LHCN-M2 (cell line): Measurements from ENCODE around the gene MPC2. TPM values are rescaled to one million over a fixed set of nuclear protein-coding genes. Genes with fewer than 3 reads are reported as not detected.
A peak's percentile ranks its signal among the peaks of the same experiment; 100 is the strongest.

Source experiments
- DNase-seq: peaks from one replicate; pipeline ENCODE4 v3.0.0-alpha.2; 2012; ENCODE audit warnings: low read depth
- polyA plus RNA-seq: library from polyadenylated mRNA; unstranded; fragments of >200 nt; gene quantifications from one replicate; pipeline ENCODE4 v1.2.1, GENCODE V29; 2012; ENCODE audit warnings: missing spikeins
- total RNA-seq: library from RNA; depleted of rRNA; stranded (reverse); fragments of >200 nt; gene quantifications from 2 replicates; pipeline ENCODE4 v1.2.3, GENCODE V29; 2014; rRNA removed

The MPC2 gene
- 39.1 and 39.2 TPM in 2 replicates for total RNA-seq
- polyA plus RNA-seq, result 93.5 TPM

GRCh38 chr1:167936930-167937708, at the start of gene MPC2:
Gene MPC2, minus strand, starts transcription at chr1:167937072. Its CDS starts 1,231 bp downstream, at chr1:167935841.
- peak; percentile 65 for DNase-seq

GRCh38 chr1:167984886-167985489, 48.1 kb upstream of the MPC2 start:
- DNase-seq, result no peak

GRCh38 chr1:167983797-167984420, 47.0 kb upstream of the MPC2 start:
- DNase-seq, result no peak

GRCh38 chr1:167981933-167982332, 45.1 kb upstream of the MPC2 start:
- DNase-seq, result no peak

- no peak for DNase-seq
Measured at GRCh38 chr1:167977245-167977644, 40.4 kb upstream of the MPC2 start.

GRCh38 chr1:167974698-167975097, 37.8 kb upstream of the MPC2 start:
- no peak for DNase-seq

- no peak for DNase-seq
Measured at GRCh38 chr1:167973832-167974231, 37.0 kb upstream of the MPC2 start.

GRCh38 chr1:167968569-167968968, 31.7 kb upstream of the MPC2 start:
- DNase-seq, result no peak

GRCh38 chr1:167966050-167966449, 29.2 kb upstream of the MPC2 start:
- DNase-seq, result no peak

- no peak for DNase-seq
Measured at GRCh38 chr1:167964646-167965045, 27.8 kb upstream of the MPC2 start.

- DNase-seq, result peak; percentile 27
Measured at GRCh38 chr1:167957710-167958109, 20.8 kb upstream of the MPC2 start.

- no peak for DNase-seq
Measured at GRCh38 chr1:167955915-167956314, 19.0 kb upstream of the MPC2 start.

GRCh38 chr1:167950569-167950968, 13.7 kb upstream of the MPC2 start:
- no peak for DNase-seq

GRCh38 chr1:167949785-167950184, 12.9 kb upstream of the MPC2 start:
- DNase-seq, result no peak

- DNase-seq, result no peak
Measured at GRCh38 chr1:167947733-167948132, 10.9 kb upstream of the MPC2 start.

- no peak for DNase-seq
Measured at GRCh38 chr1:167943541-167943940, 6.7 kb upstream of the MPC2 start.

GRCh38 chr1:167940264-167940663, 3.4 kb upstream of the MPC2 start:
- no peak for DNase-seq

GRCh38 chr1:167938080-167938636, 1.3 kb upstream of the MPC2 start:
- no peak for DNase-seq

- no peak for DNase-seq
Measured at GRCh38 chr1:167937709-167938010, 788 bp upstream of the MPC2 start.

GRCh38 chr1:167936068-167936929, 573 bp downstream of the MPC2 start, which contains the start of gene DCAF6:
Gene DCAF6, plus strand, starts transcription at chr1:167936683. Its CDS starts 229 bp downstream, at chr1:167936912.
- peak; percentile 98 for DNase-seq
